H9 (cell line): Measurements from ENCODE around the gene MAPK8IP3. TPM values are rescaled to one million over a fixed set of nuclear protein-coding genes. Genes with fewer than 3 reads are reported as not detected.

Experiments used
- DNase-seq: peaks from one replicate; pipeline ENCODE4 v3.0.0-alpha.2; 2017
- H2AFZ ChIP-seq: one replicate; pipeline ENCODE4 v1.6.1; 2013; ENCODE audit warnings: mild to moderate bottlenecking, low read length, control low read depth, moderate library complexity
- H2AK5ac ChIP-seq: 2 replicates; pipeline ENCODE4 v1.6.1; 2013; ENCODE audit warnings: low read length, control low read depth, mixed read lengths; ENCODE audit not compliant: insufficient read length
- H2BK120ac ChIP-seq: one replicate; pipeline ENCODE4 v1.6.1; 2013; ENCODE audit warnings: low read depth, mild to moderate bottlenecking, low read length, control low read depth, inconsistent platforms; ENCODE audit not compliant: poor library complexity, severe bottlenecking
- H2BK12ac ChIP-seq: 2 replicates; pipeline ENCODE4 v1.6.1; 2013; ENCODE audit warnings: low read length, control low read depth, mixed read lengths, low read depth; ENCODE audit not compliant: insufficient read length
- H2BK15ac ChIP-seq: 2 replicates; pipeline ENCODE4 v1.6.1; 2013; ENCODE audit warnings: low read depth, low read length, control low read depth
- H2BK20ac ChIP-seq: one replicate; pipeline ENCODE4 v1.6.1; 2013; ENCODE audit warnings: low read depth, mild to moderate bottlenecking, low read length, control low read depth, inconsistent platforms; ENCODE audit not compliant: poor library complexity, severe bottlenecking
- H2BK5ac ChIP-seq: 2 replicates; pipeline ENCODE4 v1.6.1; 2013; ENCODE audit warnings: low read length, control low read depth, mixed read lengths; ENCODE audit not compliant: insufficient read length
- H3K14ac ChIP-seq: 2 replicates; pipeline ENCODE4 v1.6.1; 2013; ENCODE audit warnings: low read length, control low read depth; ENCODE audit not compliant: insufficient read depth
- H3K18ac ChIP-seq: 2 replicates; pipeline ENCODE4 v1.6.1; 2013; ENCODE audit warnings: low read depth, mild to moderate bottlenecking, mixed read lengths, low read length, control low read depth; ENCODE audit not compliant: insufficient read length
- H3K23ac ChIP-seq: 2 replicates; pipeline ENCODE4 v1.6.1; 2013; ENCODE audit warnings: low read length, control low read depth, mixed read lengths, low read depth; ENCODE audit not compliant: insufficient read length
- H3K23me2 ChIP-seq: 2 replicates; pipeline ENCODE4 v1.6.1; 2013; ENCODE audit warnings: low read depth, mild to moderate bottlenecking, mixed read lengths, low read length, control low read depth; ENCODE audit not compliant: insufficient read length, poor library complexity, severe bottlenecking
- H3K27ac ChIP-seq: 2 replicates; pipeline ENCODE4 v1.5.1; 2013; ENCODE audit warnings: low read length, control low read depth, mixed read lengths, low read depth; ENCODE audit not compliant: insufficient read length
- H3K27me3 ChIP-seq: 2 replicates; pipeline ENCODE4 v1.6.1; 2013; ENCODE audit warnings: low read length, control low read depth, inconsistent platforms; ENCODE audit not compliant: insufficient read depth
- H3K4ac ChIP-seq: 2 replicates; pipeline ENCODE4 v1.6.1; 2013; ENCODE audit warnings: low read depth, mild to moderate bottlenecking, control low read depth, inconsistent platforms, low read length, moderate library complexity
- H3K4me1 ChIP-seq: 2 replicates; pipeline ENCODE4 v1.6.1; 2013; ENCODE audit warnings: low read length, control low read depth, inconsistent platforms; ENCODE audit not compliant: insufficient read depth
- H3K4me2 ChIP-seq: 2 replicates; pipeline ENCODE4 v1.6.1; 2013; ENCODE audit warnings: low read length, control low read depth, mixed read lengths; ENCODE audit not compliant: insufficient read length, insufficient read depth
- H3K56ac ChIP-seq: 2 replicates; pipeline ENCODE4 v1.6.1; 2013; ENCODE audit warnings: low read depth, mild to moderate bottlenecking, mixed read lengths, low read length, control low read depth; ENCODE audit not compliant: insufficient read length
- H3K79me1 ChIP-seq: 2 replicates; pipeline ENCODE4 v1.6.1; 2013; ENCODE audit warnings: low read depth, mild to moderate bottlenecking, moderate library complexity, low read length, control low read depth, inconsistent platforms; ENCODE audit not compliant: insufficient read depth, poor library complexity, severe bottlenecking
- H3K79me2 ChIP-seq: 2 replicates; pipeline ENCODE4 v1.6.1; 2013; ENCODE audit warnings: low read length, control low read depth, inconsistent platforms; ENCODE audit not compliant: insufficient read depth
- H3K9ac ChIP-seq: 2 replicates; pipeline ENCODE4 v1.6.1; 2013; ENCODE audit warnings: low read length, control low read depth, mixed read lengths; ENCODE audit not compliant: insufficient read length; ENCODE audit errors: extremely low read depth
- H3K9me3 ChIP-seq: one replicate; pipeline ENCODE4 v1.6.1; 2013; ENCODE audit warnings: low read depth, low read length, inconsistent platforms; ENCODE audit not compliant: control insufficient read depth
- H3T11ph ChIP-seq: one replicate; pipeline ENCODE4 v1.6.1; 2013; ENCODE audit warnings: mild to moderate bottlenecking, low read length, control low read depth, inconsistent platforms
- H4K20me1 ChIP-seq: one replicate; pipeline ENCODE4 v1.6.1; 2013; ENCODE audit not compliant: control insufficient read depth, insufficient read length, insufficient read depth
- H4K5ac ChIP-seq: 2 replicates; pipeline ENCODE4 v1.6.1; 2013; ENCODE audit warnings: low read depth, mild to moderate bottlenecking, mixed read lengths, low read length, control low read depth; ENCODE audit not compliant: insufficient read length
- H4K8ac ChIP-seq: replicated peaks from 2 replicates; pipeline ENCODE4 v1.6.1; 2013; ENCODE audit warnings: low read length, control low read depth, mixed read lengths, low read depth; ENCODE audit not compliant: insufficient read length
- H4K91ac ChIP-seq: 2 replicates; pipeline ENCODE4 v1.6.1; 2013; ENCODE audit warnings: low read depth, mild to moderate bottlenecking, moderate library complexity, mixed read lengths, low read length, control low read depth; ENCODE audit not compliant: insufficient read length
- H3K27ac Mint-ChIP-seq, 3 experiments: 2 replicates in 2 of 3; 3 replicates in 1 of 3; pipeline ENCODE4 v1.8.0; 2020 to 2021; ENCODE audit warnings: mixed read lengths in 3 of 3, mild to moderate bottlenecking in 1 of 3, moderate library complexity in 1 of 3
- H3K27me3 Mint-ChIP-seq: 2 replicates; pipeline ENCODE4 v1.8.0; 2021; ENCODE audit warnings: low read depth, mild to moderate bottlenecking, moderate library complexity, mixed read lengths
- H3K36me3 Mint-ChIP-seq, 3 experiments: 2 replicates in 2 of 3; 3 replicates in 1 of 3; pipeline ENCODE4 v1.8.0; 2020 to 2021; ENCODE audit warnings: low read depth in 3 of 3, mixed read lengths in 3 of 3; ENCODE audit not compliant: insufficient read depth in 1 of 3
- H3K4me1 Mint-ChIP-seq, 2 experiments: 2 replicates each; pipeline ENCODE4 v1.8.0; 2020; ENCODE audit warnings: mixed read lengths in 2 of 2
- H3K4me3 Mint-ChIP-seq, 2 experiments: 2 replicates in 1 of 2; 3 replicates in 1 of 2; pipeline ENCODE4 v1.8.0; 2020 to 2021; ENCODE audit warnings: mild to moderate bottlenecking in 2 of 2, mixed read lengths in 2 of 2, moderate library complexity in 1 of 2
- H3K9me3 Mint-ChIP-seq, 2 experiments: 2 replicates in 1 of 2; 3 replicates in 1 of 2; pipeline ENCODE4 v1.8.0; 2020; ENCODE audit warnings: mild to moderate bottlenecking in 2 of 2, mixed read lengths in 2 of 2, moderate library complexity in 1 of 2
- CTCF ChIP-seq: fragments of 200-600 bp; sonication (generic); conservative IDR thresholded peaks from 3 replicates; pipeline ENCODE4 v1.8.0; 2021; ENCODE audit warnings: antibody characterized with exemption, mild to moderate bottlenecking
- WGBS: extraction: QIAGEN DNeasy Blood & Tissue Kit; methylation state at CpG from one replicate; pipeline ENCODE4 v1.1.7; 2013; ENCODE audit warnings: missing lambda C conversion rate, low lambda C conversion rate, mixed read lengths; ENCODE audit not compliant: insufficient read length; ENCODE audit errors: extremely low coverage; 5-methylcytosine and 5-hydroxymethylcytosine counted together
- total RNA-seq: library from RNA; stranded (reverse); gene quantifications from 2 replicates; pipeline ENCODE4 v1.2.1, GENCODE V29; 2021

The MAPK8IP3 gene
- total RNA-seq, 1 experiment from 2014 or later: 51.3 TPM

GRCh38 chr16:1749152-1750117, 43.4 kb downstream of the MAPK8IP3 start:
- no peaks in the 10 kb centered on the region for H3K27me3 Mint-ChIP-seq
- H3K23me2 ChIP-seq: no peaks in the 10 kb centered on the region
- no peak overlapping the region for H2AK5ac ChIP-seq
- H3K23ac ChIP-seq: no peak overlapping the region
- H4K8ac ChIP-seq: no peak overlapping the region
- no peaks in the 10 kb centered on the region for H3K27me3 ChIP-seq
- no peak overlapping the region for H3K4ac ChIP-seq
- no peak overlapping the region for H2AFZ ChIP-seq
- no peak overlapping the region for H3K18ac ChIP-seq
- H3T11ph ChIP-seq: no peak overlapping the region
- H2BK5ac ChIP-seq: no peak overlapping the region
- H2BK12ac ChIP-seq: no peak overlapping the region
- no peak overlapping the region for H3K27ac ChIP-seq
- H4K91ac ChIP-seq: no peak overlapping the region
- no peak overlapping the region for H4K5ac ChIP-seq
- no peaks in the 10 kb centered on the region for H3K4me1 ChIP-seq
- no CpG with 5 or more reads among the region's 29 CpGs for WGBS
- no peaks in the 10 kb centered on the region for H3K79me1 ChIP-seq
- TF ChIP-seq CTCF: no peak
- H3K4me3 Mint-ChIP-seq: no peak overlapping the region
- H3K9ac ChIP-seq: no peak overlapping the region
- no peak overlapping the region for H3K14ac ChIP-seq
- H3K4me1 Mint-ChIP-seq: no peaks in the 10 kb centered on the region
- no peak overlapping the region for H2BK15ac ChIP-seq
- no peak overlapping the region for H2BK120ac ChIP-seq
- no peak overlapping the region for H3K4me2 ChIP-seq
- no peak for DNase-seq
- no peaks in the 10 kb centered on the region for H3K9me3 ChIP-seq
- H3K36me3 Mint-ChIP-seq: peaks cover 3 to 38% (median 34%) of the 10 kb centered on the region in 3 experiments
- H3K79me2 ChIP-seq: no peaks in the 10 kb centered on the region
- no peaks in the 10 kb centered on the region for H4K20me1 ChIP-seq
- H3K56ac ChIP-seq: no peak overlapping the region
- H3K27ac Mint-ChIP-seq: no peak overlapping the region
- H2BK20ac ChIP-seq: no peak overlapping the region
- H3K9me3 Mint-ChIP-seq: no peaks in the 10 kb centered on the region
